ENCODE results near the gene PROP1.

The PROP1 gene

DNA sequence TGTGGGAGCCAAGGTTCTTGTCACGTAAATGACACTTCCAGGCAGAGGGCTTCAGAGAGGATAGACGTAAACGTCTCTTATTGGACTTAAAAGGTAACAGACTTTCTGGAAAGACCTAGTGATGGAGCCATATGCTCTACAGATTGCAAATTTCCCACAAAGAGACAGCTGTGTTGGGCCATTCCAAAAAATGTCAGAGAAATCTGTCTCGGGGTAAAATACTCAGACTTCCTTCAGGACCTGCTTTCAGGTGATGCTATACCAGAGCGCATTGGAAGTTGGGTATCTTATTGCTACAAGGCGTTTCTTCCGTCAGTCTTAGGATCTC lies 29.2 kb downstream of the PROP1 start (continued):
- TF ChIP-seq, protein P1, sequence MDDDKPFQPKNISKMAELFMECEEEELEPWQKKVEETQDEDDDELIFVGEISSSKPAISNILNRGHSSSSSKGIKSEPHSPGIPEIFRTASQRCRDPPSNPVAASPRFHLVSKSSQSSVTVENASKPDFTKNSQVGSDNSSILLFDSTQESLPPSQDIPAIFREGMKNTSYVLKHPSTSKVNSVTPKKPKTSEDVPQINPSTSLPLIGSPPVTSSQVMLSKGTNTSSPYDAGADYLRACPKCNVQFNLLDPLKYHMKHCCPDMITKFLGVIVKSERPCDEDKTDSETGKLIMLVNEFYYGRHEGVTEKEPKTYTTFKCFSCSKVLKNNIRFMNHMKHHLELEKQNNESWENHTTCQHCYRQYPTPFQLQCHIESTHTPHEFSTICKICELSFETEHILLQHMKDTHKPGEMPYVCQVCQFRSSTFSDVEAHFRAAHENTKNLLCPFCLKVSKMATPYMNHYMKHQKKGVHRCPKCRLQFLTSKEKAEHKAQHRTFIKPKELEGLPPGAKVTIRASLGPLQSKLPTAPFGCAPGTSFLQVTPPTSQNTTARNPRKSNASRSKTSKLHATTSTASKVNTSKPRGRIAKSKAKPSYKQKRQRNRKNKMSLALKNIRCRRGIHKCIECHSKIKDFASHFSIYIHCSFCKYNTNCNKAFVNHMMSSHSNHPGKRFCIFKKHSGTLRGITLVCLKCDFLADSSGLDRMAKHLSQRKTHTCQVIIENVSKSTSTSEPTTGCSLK (tag by site-specific recombination; IDR thresholded peaks at IDR 0.05): no peak
- TF ChIP-seq GLI2 (tag by site-specific recombination; IDR thresholded peaks at IDR 0.05; ENCODE audit: borderline replicate concordance, low read depth): no peak

- Histone ChIP-seq H3K9me3 (ENCODE audit: control insufficient read depth, insufficient read depth, low read depth, low read length) (no peaks in the 10 kb centered on the region), H3K27ac (ENCODE audit: extremely low read depth, low read depth, low read length) (no peak overlapping the region), H3K4me1 (ENCODE audit: control insufficient read depth, insufficient read depth, low read length) (no peaks in the 10 kb centered on the region), H3K4me3 (ENCODE audit: low read depth, low read length) (no peak overlapping the region), H3K36me3 (ENCODE audit: control insufficient read depth in 2 of 2, insufficient read depth in 1 of 2, low read length in 2 of 2) (no peaks in the 10 kb centered on the region)
- CTCF ChIA-PET: no interaction called here
- POLR2A ChIA-PET: no interaction called here
- TF ChIP-seq ZNF473 (tag by site-specific recombination; IDR thresholded peaks at IDR 0.05) (no peak), WT1 (tag by site-specific recombination; IDR thresholded peaks at IDR 0.05) (no peak), ZFP41 (tag by site-specific recombination; IDR thresholded peaks at IDR 0.05; ENCODE audit: borderline replicate concordance) (no peak), ZFP3 (tag by site-specific recombination; IDR thresholded peaks at IDR 0.05; ENCODE audit: low read depth) (no peak), EGR2 (tag by site-specific recombination; IDR thresholded peaks at IDR 0.05; ENCODE audit: low read depth) (peak; percentile 81), ZFHX2 (tag by site-specific recombination; conservative IDR thresholded peaks at IDR 0.05) (peak; percentile 69)
Observed at GRCh38 chr5:177966009-177966838, 29.8 kb downstream of the PROP1 start.

DNA sequence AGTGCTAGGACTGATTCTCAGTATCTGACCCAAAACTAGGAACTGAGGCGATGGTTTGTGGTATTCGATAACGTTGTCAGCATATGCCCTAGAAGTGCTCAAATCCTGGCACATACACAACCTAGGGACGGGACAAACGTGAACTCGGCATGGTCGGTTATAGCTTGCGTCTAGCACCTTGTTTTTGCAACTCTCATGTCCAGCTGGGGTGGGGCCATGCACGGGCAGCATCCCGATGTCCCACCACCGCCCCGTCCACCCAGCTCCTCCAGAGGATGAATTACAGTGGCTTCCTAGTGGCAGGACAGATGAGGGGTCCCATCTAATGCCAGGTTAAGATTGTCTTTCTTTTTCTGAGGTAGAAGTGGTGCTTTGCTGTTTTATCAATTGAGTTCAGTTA lies 31.6 kb downstream of the PROP1 start:
- Histone ChIP-seq H3K4me1 (ENCODE audit: control insufficient read depth, insufficient read depth, low read length) (no peaks in the 10 kb centered on the region), H3K27ac (ENCODE audit: extremely low read depth, low read depth, low read length) (no peak overlapping the region), H3K36me3 (ENCODE audit: control insufficient read depth in 2 of 2, insufficient read depth in 1 of 2, low read length in 2 of 2) (no peaks in the 10 kb centered on the region), H3K4me3 (ENCODE audit: low read depth, low read length) (no peak overlapping the region), H3K9me3 (ENCODE audit: control insufficient read depth, insufficient read depth, low read depth, low read length) (no peaks in the 10 kb centered on the region)
- ChIA-PET CTCF (interaction anchor here (0.6 kb wide), 1 partner anchor 110 kb away, joined by 4 read pairs; no protein-coding TSS in a partner anchor), POLR2A (no interaction called here)
- no peak for TF ChIP-seq MEIS1 (CRISPR knock-in tag; IDR thresholded peaks at IDR 0.05; ENCODE audit: borderline replicate concordance)
- TF ChIP-seq ZBTB17 (tag by site-specific recombination; IDR thresholded peaks at IDR 0.05): no peak
- no peak for TF ChIP-seq GLIS2 (tag by site-specific recombination; IDR thresholded peaks at IDR 0.05)
- no peak for TF ChIP-seq ZNF76 (tag by site-specific recombination; IDR thresholded peaks at IDR 0.05; ENCODE audit: borderline replicate concordance, low read depth)
- TF ChIP-seq ZNF501 (tag by site-specific recombination; IDR thresholded peaks at IDR 0.05): no peak
- TF ChIP-seq ZNF548 (tag by site-specific recombination; IDR thresholded peaks at IDR 0.05): no peak
- TF ChIP-seq ZNF777 (tag by site-specific recombination; IDR thresholded peaks at IDR 0.05; ENCODE audit: borderline replicate concordance): no peak
- no peak for TF ChIP-seq TRIM28 (IDR thresholded peaks at IDR 0.05; ENCODE audit: borderline replicate concordance, low read length)
- no peak for TF ChIP-seq ZNF561 (tag by site-specific recombination; IDR thresholded peaks at IDR 0.05; ENCODE audit: borderline replicate concordance)
- no peak for TF ChIP-seq WT1 (tag by site-specific recombination; IDR thresholded peaks at IDR 0.05)
- TF ChIP-seq PBX3 (CRISPR knock-in tag; IDR thresholded peaks at IDR 0.05): no peak
